IMR-90 (cell line): ENCODE measurements around the gene PRKCSH. TPM values are rescaled to one million over a fixed set of nuclear protein-coding genes. Genes with fewer than 3 reads are reported as not detected.
A peak's percentile ranks its signal among the peaks of the same experiment; 100 is the strongest.

Experiments used
- ATAC-seq: fragments of 200-7000 bp; cut with Tn5 transposase; 2 replicates; pipeline ENCODE4 v1.9.1; 2020; ENCODE audit warnings: low read depth, mild to moderate bottlenecking, moderate library complexity
- BruUV-seq: library from RNA; stranded (reverse); fragments of 400-500 nt; replicated peaks from 2 replicates; lab custom pipeline; 2021; lab: Mats Ljungman, UMichigan
- CTCF ChIA-PET: fragments of 300-600 bp; formaldehyde crosslinking; extraction: SDS; loops from one replicate; lab custom pipeline; 2021; ENCODE audit warnings: antibody characterized with exemption; lab: Yijun Ruan, JAX
- POLR2A ChIA-PET: fragments of 300-600 bp; sonication (Branson Sonifier 250); formaldehyde crosslinking; loops from one replicate; lab custom pipeline; 2022; ENCODE audit warnings: antibody characterized with exemption; ENCODE audit not compliant: unreplicated experiment; lab: Charles Lee
- DNase-seq: peaks from one replicate; pipeline ENCODE4 v3.0.0; 2013
- H2AFZ ChIP-seq: replicated peaks from 2 replicates; pipeline ENCODE3; 2013; ENCODE audit warnings: low read length, mild to moderate bottlenecking; ENCODE audit not compliant: poor library complexity
- H2AK5ac ChIP-seq: 2 replicates; pipeline ENCODE4 v1.6.1; 2013; ENCODE audit warnings: low read depth, low read length, inconsistent platforms
- H2AK9ac ChIP-seq: replicated peaks from 2 replicates; pipeline ENCODE3; 2013; ENCODE audit warnings: mild to moderate bottlenecking, low read depth, low read length, moderate library complexity; ENCODE audit not compliant: poor library complexity
- H2BK120ac ChIP-seq: 2 replicates; pipeline ENCODE4 v1.6.1; 2013; ENCODE audit warnings: low read depth, low read length, inconsistent platforms
- H2BK15ac ChIP-seq: 3 replicates; pipeline ENCODE4 v1.6.1; 2013; ENCODE audit warnings: low read depth, low read length, inconsistent platforms
- H2BK20ac ChIP-seq: 2 replicates; pipeline ENCODE4 v1.6.1; 2013; ENCODE audit warnings: low read depth, mild to moderate bottlenecking, inconsistent platforms, low read length, moderate library complexity
- H2BK5ac ChIP-seq: 2 replicates; pipeline ENCODE4 v1.6.1; 2013; ENCODE audit warnings: mild to moderate bottlenecking, low read depth, low read length, inconsistent platforms; ENCODE audit not compliant: poor library complexity, severe bottlenecking
- H3K14ac ChIP-seq: replicated peaks from 2 replicates; pipeline ENCODE4 v1.6.1; 2013; ENCODE audit warnings: low read depth, low read length, inconsistent platforms
- H3K18ac ChIP-seq: 2 replicates; pipeline ENCODE4 v1.6.1; 2013; ENCODE audit warnings: low read depth, low read length, control low read depth
- H3K23ac ChIP-seq: 2 replicates; pipeline ENCODE4 v1.6.1; 2013; ENCODE audit warnings: low read depth, low read length, inconsistent platforms
- H3K27ac ChIP-seq: 2 replicates; pipeline ENCODE4 v1.5.1; 2013; ENCODE audit warnings: mild to moderate bottlenecking, control low read depth, low read length; ENCODE audit not compliant: insufficient read depth
- H3K27me3 ChIP-seq: 2 replicates; pipeline ENCODE4 v1.6.1; 2013; ENCODE audit warnings: low read length; ENCODE audit not compliant: control insufficient read depth, insufficient read depth
- H3K36me3 ChIP-seq: 2 replicates; pipeline ENCODE4 v1.6.1; 2013; ENCODE audit warnings: low read length, mixed read lengths; ENCODE audit not compliant: control insufficient read depth, insufficient read depth
- H3K4ac ChIP-seq: 2 replicates; pipeline ENCODE4 v1.6.1; 2013; ENCODE audit warnings: low read depth, low read length, inconsistent platforms
- H3K4me1 ChIP-seq: 2 replicates; pipeline ENCODE4 v1.6.1; 2013; ENCODE audit warnings: low read length, mixed read lengths; ENCODE audit not compliant: control insufficient read depth, insufficient read depth
- H3K4me2 ChIP-seq: 2 replicates; pipeline ENCODE4 v1.6.1; 2013; ENCODE audit warnings: low read depth, mild to moderate bottlenecking, control low read depth, low read length, moderate library complexity
- H3K4me3 ChIP-seq: 2 replicates; pipeline ENCODE4 v1.5.1; 2013; ENCODE audit warnings: low read depth, mild to moderate bottlenecking, control low read depth, low read length, moderate library complexity; ENCODE audit not compliant: insufficient read depth
- H3K56ac ChIP-seq: 2 replicates; pipeline ENCODE4 v1.6.1; 2013; ENCODE audit warnings: low read length, inconsistent platforms; ENCODE audit not compliant: insufficient read depth; ENCODE audit errors: extremely low read depth
- H3K79me1 ChIP-seq, 2 experiments: 2 replicates each; pipeline ENCODE4 v1.6.1; 2013; ENCODE audit warnings: low read length in 2 of 2, inconsistent platforms in 1 of 2, low read depth in 1 of 2
- H3K9ac ChIP-seq: 2 replicates; pipeline ENCODE4 v1.6.1; 2013; ENCODE audit warnings: low read depth, low read length, control low read depth
- H3K9me1 ChIP-seq: 2 replicates; pipeline ENCODE4 v1.6.1; 2013; ENCODE audit warnings: low read length, inconsistent platforms; ENCODE audit not compliant: insufficient read depth
- H3K9me3 ChIP-seq: 2 replicates; pipeline ENCODE4 v1.6.1; 2013; ENCODE audit warnings: low read length; ENCODE audit not compliant: control insufficient read depth, insufficient read depth
- H4K20me1 ChIP-seq: 2 replicates; pipeline ENCODE4 v1.6.1; 2013; ENCODE audit warnings: low read length, inconsistent platforms; ENCODE audit not compliant: insufficient read depth
- H4K5ac ChIP-seq: 2 replicates; pipeline ENCODE4 v1.6.1; 2013; ENCODE audit warnings: mild to moderate bottlenecking, low read depth, low read length, control low read depth
- H4K8ac ChIP-seq, 2 experiments: 2 replicates each; pipeline ENCODE4 v1.6.1; 2013; ENCODE audit warnings: low read depth in 2 of 2, low read length in 2 of 2, control low read depth in 1 of 2, inconsistent platforms in 1 of 2
- H4K91ac ChIP-seq: 2 replicates; pipeline ENCODE4 v1.6.1; 2013; ENCODE audit warnings: low read depth, low read length, inconsistent platforms; ENCODE audit not compliant: insufficient read depth
- CHD1 ChIP-seq: IDR thresholded peaks from 2 replicates; pipeline ENCODE4 v1.6.1; 2012; ENCODE audit warnings: low read depth, low read length, improper control_type of control experiment
- CTCF ChIP-seq: conservative IDR thresholded peaks from 2 replicates; pipeline ENCODE4 v1.5.1; 2012; ENCODE audit warnings: mild to moderate bottlenecking, low read depth, low read length, improper control_type of control experiment
- MXI1 ChIP-seq: IDR thresholded peaks from 2 replicates; pipeline ENCODE4 v1.6.1; 2012; ENCODE audit warnings: low read depth, mild to moderate bottlenecking, low read length, moderate library complexity, borderline replicate concordance
- NFE2L2 ChIP-seq: fragments of 150-350 bp; IDR thresholded peaks from 2 replicates; pipeline ENCODE4 v1.6.1; 2016; ENCODE audit warnings: low read depth, mild to moderate bottlenecking, low read length
- RAD21 ChIP-seq: IDR thresholded peaks from 2 replicates; pipeline ENCODE4 v1.6.1; 2012; ENCODE audit warnings: low read length, improper control_type of control experiment
- RFX5 ChIP-seq: IDR thresholded peaks from 2 replicates; pipeline ENCODE4 v1.8.0; 2012; ENCODE audit warnings: low read depth, mild to moderate bottlenecking, low read length, moderate library complexity
- USF2 ChIP-seq: fragments of 150-350 bp; IDR thresholded peaks from 2 replicates; pipeline ENCODE4 v1.6.1; 2017; ENCODE audit warnings: mild to moderate bottlenecking, antibody characterized with exemption, low read length, low read depth
- WGBS, 2 experiments: methylation state at CpG; one replicate each; pipeline versions ENCODE4 v1.1.5 to v1.1.7; 2013; ENCODE audit warnings: missing lambda C conversion rate in 2 of 2; ENCODE audit not compliant: insufficient read length in 1 of 2; ENCODE audit errors: extremely low coverage in 2 of 2; 5-methylcytosine and 5-hydroxymethylcytosine counted together
- dilution Hi-C: fragments of 300-500 bp; cut with HindIII; formaldehyde crosslinking; loops from one replicate; pipeline ENCODE4 v1.14.3; 2018; ENCODE audit warnings: low sequenced_read_pairs; ENCODE audit not compliant: unreplicated experiment
- in situ Hi-C: fragments of 300-500 bp; cut with MboI; formaldehyde crosslinking; loops from 3 replicates; pipeline ENCODE4 v1.14.3; 2019; ENCODE audit warnings: low sequenced_read_pairs, inconsistent platforms, mixed read lengths
- intact Hi-C: fragments of 100-400 bp; cut with micrococcal nuclease; formaldehyde crosslinking; loops from 2 replicates; pipeline ENCODE4 v1.10.0; 2022
- polyA plus RNA-seq, 3 experiments: library from polyadenylated mRNA; depleted of rRNA; stranded (reverse); fragments of >200 nt; gene quantifications; 2 replicates each; pipeline ENCODE4 v1.2.3, GENCODE V29; 2012; ENCODE audit warnings: low replicate concordance in 1 of 3
- total RNA-seq: library from RNA; depleted of rRNA; stranded (reverse); fragments of >200 nt; gene quantifications from 2 replicates; pipeline ENCODE4 v1.2.3, GENCODE V29; 2012

PRKCSH gene
- total and polyA plus RNA-seq, 2 of the 4 experiments (the other 2 are of a cell fraction), result 36.0 to 252 TPM

GRCh38 chr19:11452620-11453310 is 17.3 kb downstream of the PRKCSH start:
- Histone ChIP-seq H4K20me1 (no peaks in the 10 kb centered on the region), H2AK9ac (peak overlapping the region; percentile 76), H4K5ac (no peak overlapping the region), H3K14ac (no peak overlapping the region), H3K36me3 (peaks cover 20% of the 10 kb centered on the region), H3K9me3 (no peaks in the 10 kb centered on the region), H3K79me1 (no peaks in the 10 kb centered on the region), H4K8ac (no peak overlapping the region), H3K4me2 (no peak overlapping the region), H2BK120ac (no peak overlapping the region), H2BK5ac (no peak overlapping the region), H3K9ac (no peak overlapping the region), H3K27ac (no peak overlapping the region), H3K18ac (no peak overlapping the region), H2AFZ (no peak overlapping the region), H2AK5ac (no peak overlapping the region), H2BK15ac (no peak overlapping the region), H3K23ac (no peak overlapping the region), H4K91ac (no peak overlapping the region), H3K4ac (no peak overlapping the region), H3K9me1 (no peaks in the 10 kb centered on the region), H3K27me3 (no peaks in the 10 kb centered on the region), H3K4me1 (no peaks in the 10 kb centered on the region; the same call in 1 of the 2 replicates), H3K56ac (no peak overlapping the region), H3K4me3 (no peak overlapping the region), H2BK20ac (no peak overlapping the region)
- dilution Hi-C loops, result no loop called here
- intact Hi-C loops, result no loop called here
- ChIA-PET CTCF (interaction anchor here (0.6 to 1.1 kb wide), 3 partner anchors 29 to 346 kb away, joined by 3 to 5 read pairs (median 5); no protein-coding TSS in a partner anchor), POLR2A (interaction anchor here (0.6 to 0.7 kb wide), 2 partner anchors 76 to 82 kb away, joined by 8 to 12 read pairs; partner anchors contain the start of gene ECSIT)
- ATAC-seq (no peak), DNase-seq (no peak)
- BruUV-seq, result no TSS peak
- 87% methylated on average over 16 of the region's 33 CpGs; no CpG with 5 or more reads in 1 of the 2 experiments for WGBS, 2 experiments
- TF ChIP-seq MXI1 (no peak), CHD1 (no peak), NFE2L2 (no peak), RAD21 (no peak), CTCF (0 out of 2 replicates have a peak, but pooled peaks have one; percentile 11), USF2 (no peak), RFX5 (no peak)
- in situ Hi-C loops, result no loop called here
